ENCODE data around the gene SLC25A11.

GRCh38 chr17:4951486-4951885 is 11.6 kb upstream of the SLC25A11 start:
- no peak for TF ChIP-seq CTCF (IDR thresholded peaks at IDR 0.05 in 2 of 3, conservative IDR thresholded peaks at IDR 0.05 in 1 of 3; ENCODE audit: borderline replicate concordance in 1 of 3, insufficient read depth in 1 of 3, low read depth in 2 of 3, low read length in 2 of 3)
- no peak for TF ChIP-seq POLR2AphosphoS5 (IDR thresholded peaks at IDR 0.05; ENCODE audit: low read depth, low read length)
- no peak for TF ChIP-seq CEBPB (IDR thresholded peaks at IDR 0.05; ENCODE audit: low read depth)
